ENCODE measurements around the gene FARP1. TPM values are rescaled to one million over a fixed set of nuclear protein-coding genes. Genes with fewer than 3 reads are reported as not detected.

The FARP1 gene
- total RNA-seq, 1 donor from 2014 or later: 128 TPM

DNA sequence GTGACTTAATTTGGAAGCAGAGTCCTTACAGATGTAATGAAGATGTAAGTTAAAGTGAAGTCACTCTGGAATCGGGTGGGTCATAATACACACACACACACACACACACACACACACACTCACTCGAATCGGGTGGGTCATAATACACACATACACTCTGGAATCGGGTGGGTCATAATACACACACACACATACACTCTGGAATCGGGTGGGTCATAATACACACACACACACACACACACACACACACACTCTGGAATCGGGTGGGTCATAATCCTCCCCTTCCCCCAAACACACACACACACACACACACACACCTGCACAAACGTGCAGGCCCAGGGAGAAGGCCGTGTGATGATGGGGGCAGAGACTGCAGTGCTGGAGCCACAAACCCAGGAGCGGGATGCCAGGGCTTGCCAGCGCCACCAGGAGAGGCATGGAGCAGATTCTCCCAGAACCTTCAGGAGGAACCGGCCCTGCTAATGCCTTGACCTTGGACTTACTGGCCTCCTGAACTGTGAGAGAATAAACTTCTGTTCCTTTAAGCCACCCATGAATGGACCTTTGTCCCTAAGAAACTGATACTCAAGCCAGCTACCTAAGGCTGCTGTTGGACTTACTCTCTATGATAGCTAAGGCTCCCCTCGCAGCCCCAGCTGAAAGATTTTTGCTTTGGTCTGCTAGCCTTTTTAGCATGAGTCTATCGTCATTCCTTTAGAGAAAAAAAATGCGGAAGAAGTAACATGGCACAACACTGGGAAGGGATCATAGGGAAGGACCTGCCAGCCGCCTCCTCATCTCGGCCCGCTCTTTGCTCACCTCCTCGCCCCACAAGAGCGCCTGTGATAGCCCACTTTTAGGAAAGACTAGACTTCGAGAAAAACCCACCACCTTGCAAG is 170.4 kb downstream of the FARP1 start:
- Histone ChIP-seq H3K4me1 (ENCODE audit: insufficient read depth, low read length) (no peaks in the 10 kb centered on the region), H3K9me3 (ENCODE audit: insufficient read depth, low read depth, low read length) (no peaks in the 10 kb centered on the region), H2AFZ (ENCODE audit: low read depth, low read length) (no peak overlapping the region), H3K4me3 (ENCODE audit: insufficient read depth, low read depth, low read length) (no peak overlapping the region), H3K36me3 (ENCODE audit: insufficient read depth, low read length) (no peaks in the 10 kb centered on the region), H3K79me2 (ENCODE audit: insufficient read depth, low read length) (peaks cover 16% of the 10 kb centered on the region), H3K27me3 (ENCODE audit: insufficient read depth, low read length) (no peaks in the 10 kb centered on the region), H4K20me1 (ENCODE audit: insufficient read depth, low read length) (peaks cover 17% of the 10 kb centered on the region), H3K9ac (ENCODE audit: low read length) (no peak overlapping the region), H3K27ac (ENCODE audit: low read depth, low read length) (no peak overlapping the region), H3K4me2 (ENCODE audit: low read length) (no peak overlapping the region)
- TF ChIP-seq, protein P1, sequence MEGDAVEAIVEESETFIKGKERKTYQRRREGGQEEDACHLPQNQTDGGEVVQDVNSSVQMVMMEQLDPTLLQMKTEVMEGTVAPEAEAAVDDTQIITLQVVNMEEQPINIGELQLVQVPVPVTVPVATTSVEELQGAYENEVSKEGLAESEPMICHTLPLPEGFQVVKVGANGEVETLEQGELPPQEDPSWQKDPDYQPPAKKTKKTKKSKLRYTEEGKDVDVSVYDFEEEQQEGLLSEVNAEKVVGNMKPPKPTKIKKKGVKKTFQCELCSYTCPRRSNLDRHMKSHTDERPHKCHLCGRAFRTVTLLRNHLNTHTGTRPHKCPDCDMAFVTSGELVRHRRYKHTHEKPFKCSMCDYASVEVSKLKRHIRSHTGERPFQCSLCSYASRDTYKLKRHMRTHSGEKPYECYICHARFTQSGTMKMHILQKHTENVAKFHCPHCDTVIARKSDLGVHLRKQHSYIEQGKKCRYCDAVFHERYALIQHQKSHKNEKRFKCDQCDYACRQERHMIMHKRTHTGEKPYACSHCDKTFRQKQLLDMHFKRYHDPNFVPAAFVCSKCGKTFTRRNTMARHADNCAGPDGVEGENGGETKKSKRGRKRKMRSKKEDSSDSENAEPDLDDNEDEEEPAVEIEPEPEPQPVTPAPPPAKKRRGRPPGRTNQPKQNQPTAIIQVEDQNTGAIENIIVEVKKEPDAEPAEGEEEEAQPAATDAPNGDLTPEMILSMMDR (IDR thresholded peaks at IDR 0.05; ENCODE audit: insufficient read depth, low read depth, low read length): no peak
- no peak for TF ChIP-seq EZH2 (IDR thresholded peaks at IDR 0.05; ENCODE audit: insufficient read depth, low read length)
- peaks cover 16% of the 10 kb centered on the region for H3K4me1 Mint-ChIP-seq (ENCODE audit: low read depth, unreplicated experiment)
- H3K9me3 Mint-ChIP-seq (ENCODE audit: unreplicated experiment): no peaks in the 10 kb centered on the region
- H3K36me3 Mint-ChIP-seq (ENCODE audit: low read depth, unreplicated experiment): peaks cover 4% of the 10 kb centered on the region
- no peak overlapping the region for H3K27ac Mint-ChIP-seq (ENCODE audit: unreplicated experiment)
- H3K27me3 Mint-ChIP-seq (ENCODE audit: low read depth, unreplicated experiment): no peaks in the 10 kb centered on the region
- H3K4me3 Mint-ChIP-seq (ENCODE audit: unreplicated experiment): no peak overlapping the region
- DNase-seq (ENCODE audit: low read depth) (no peak), FAIRE-seq (no peak)

DNA sequence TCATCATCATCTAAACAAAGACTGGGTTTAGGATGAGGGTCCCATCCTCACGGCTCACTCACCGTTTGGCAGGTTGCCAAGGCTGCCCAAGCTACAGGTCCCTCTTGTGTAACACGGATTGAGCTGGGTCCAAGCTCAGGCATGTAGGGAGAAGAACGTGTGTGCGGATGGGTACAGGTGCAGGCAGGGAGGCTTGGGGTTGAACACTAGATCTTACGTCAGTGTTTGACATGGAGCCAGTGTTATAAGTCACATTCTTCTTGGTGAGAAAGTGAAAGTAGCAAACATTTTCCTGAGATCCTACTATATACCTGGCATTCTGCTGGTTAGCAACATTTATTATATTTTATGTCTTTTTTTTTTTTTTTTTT is 171.0 kb downstream of the FARP1 start:
- H3K9me3 ChIP-seq (ENCODE audit: insufficient read depth, low read depth, low read length): no peaks in the 10 kb centered on the region
- H3K27me3 Mint-ChIP-seq (ENCODE audit: low read depth, unreplicated experiment): no peaks in the 10 kb centered on the region
- H4K20me1 ChIP-seq (ENCODE audit: insufficient read depth, low read length): peaks cover 23% of the 10 kb centered on the region

More for the DNA sequence above, 171.0 kb downstream of the FARP1 start:
- H3K36me3 Mint-ChIP-seq (ENCODE audit: low read depth, unreplicated experiment): peaks cover 4% of the 10 kb centered on the region
- no peak overlapping the region for H3K27ac Mint-ChIP-seq (ENCODE audit: unreplicated experiment)
- no peaks in the 10 kb centered on the region for H3K36me3 ChIP-seq (ENCODE audit: insufficient read depth, low read length)
- H3K4me3 Mint-ChIP-seq (ENCODE audit: unreplicated experiment): no peak overlapping the region
- no peak overlapping the region for H3K4me2 ChIP-seq (ENCODE audit: low read length)
- H3K4me3 ChIP-seq (ENCODE audit: insufficient read depth, low read depth, low read length): no peak overlapping the region
- no peaks in the 10 kb centered on the region for H3K27me3 ChIP-seq (ENCODE audit: insufficient read depth, low read length)
- peaks cover 20% of the 10 kb centered on the region for H3K79me2 ChIP-seq (ENCODE audit: insufficient read depth, low read length)
- H3K9me3 Mint-ChIP-seq (ENCODE audit: unreplicated experiment): no peaks in the 10 kb centered on the region
- FAIRE-seq: no peak
- DNase-seq (ENCODE audit: low read depth): no peak
- H2AFZ ChIP-seq (ENCODE audit: low read depth, low read length): no peak overlapping the region
- no peak overlapping the region for H3K9ac ChIP-seq (ENCODE audit: low read length)
- H3K4me1 Mint-ChIP-seq (ENCODE audit: low read depth, unreplicated experiment): peaks cover 15% of the 10 kb centered on the region
- no peak for TF ChIP-seq EZH2 (IDR thresholded peaks at IDR 0.05; ENCODE audit: insufficient read depth, low read length)
- TF ChIP-seq, protein P1 (IDR thresholded peaks at IDR 0.05; ENCODE audit: insufficient read depth, low read depth, low read length): no peak
- H3K27ac ChIP-seq (ENCODE audit: low read depth, low read length): no peak overlapping the region
- H3K4me1 ChIP-seq (ENCODE audit: insufficient read depth, low read length): no peaks in the 10 kb centered on the region

Measured in astrocyte (in vitro differentiated cells and primary cell).